GM12873 (cell line): ENCODE results near the gene VAV3.

Experiments
- TF ChIP-seq, protein P1 (sequence below): IDR thresholded peaks from 2 replicates; pipeline ENCODE4 v1.5.1; 2012; ENCODE audit warnings: low read depth, mild to moderate bottlenecking, moderate library complexity, low read length, control low read depth; ENCODE audit not compliant: insufficient read depth; ENCODE audit errors: missing control alignments

VAV3 gene

DNA sequence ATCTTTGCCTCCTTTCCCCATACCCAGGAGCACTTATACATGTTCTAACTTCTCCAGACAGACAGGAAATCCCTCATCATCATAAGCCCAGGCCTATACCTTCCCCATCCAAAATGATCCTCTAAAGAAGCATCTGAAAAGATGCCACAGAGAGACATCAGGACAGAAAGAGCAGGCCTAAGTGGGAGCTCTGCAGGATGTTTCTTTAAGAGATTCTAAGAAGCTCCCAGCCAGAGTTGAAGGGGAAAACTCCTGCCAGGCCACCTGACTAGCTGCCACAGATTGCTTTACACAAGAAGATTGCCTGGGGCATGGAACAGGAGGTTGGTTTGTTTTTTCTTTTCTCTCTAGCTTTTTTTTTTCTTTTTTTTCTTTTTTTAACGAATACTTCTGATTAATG lies 275.8 kb downstream of the VAV3 start:
- TF ChIP-seq, protein P1, sequence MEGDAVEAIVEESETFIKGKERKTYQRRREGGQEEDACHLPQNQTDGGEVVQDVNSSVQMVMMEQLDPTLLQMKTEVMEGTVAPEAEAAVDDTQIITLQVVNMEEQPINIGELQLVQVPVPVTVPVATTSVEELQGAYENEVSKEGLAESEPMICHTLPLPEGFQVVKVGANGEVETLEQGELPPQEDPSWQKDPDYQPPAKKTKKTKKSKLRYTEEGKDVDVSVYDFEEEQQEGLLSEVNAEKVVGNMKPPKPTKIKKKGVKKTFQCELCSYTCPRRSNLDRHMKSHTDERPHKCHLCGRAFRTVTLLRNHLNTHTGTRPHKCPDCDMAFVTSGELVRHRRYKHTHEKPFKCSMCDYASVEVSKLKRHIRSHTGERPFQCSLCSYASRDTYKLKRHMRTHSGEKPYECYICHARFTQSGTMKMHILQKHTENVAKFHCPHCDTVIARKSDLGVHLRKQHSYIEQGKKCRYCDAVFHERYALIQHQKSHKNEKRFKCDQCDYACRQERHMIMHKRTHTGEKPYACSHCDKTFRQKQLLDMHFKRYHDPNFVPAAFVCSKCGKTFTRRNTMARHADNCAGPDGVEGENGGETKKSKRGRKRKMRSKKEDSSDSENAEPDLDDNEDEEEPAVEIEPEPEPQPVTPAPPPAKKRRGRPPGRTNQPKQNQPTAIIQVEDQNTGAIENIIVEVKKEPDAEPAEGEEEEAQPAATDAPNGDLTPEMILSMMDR: no peak

DNA sequence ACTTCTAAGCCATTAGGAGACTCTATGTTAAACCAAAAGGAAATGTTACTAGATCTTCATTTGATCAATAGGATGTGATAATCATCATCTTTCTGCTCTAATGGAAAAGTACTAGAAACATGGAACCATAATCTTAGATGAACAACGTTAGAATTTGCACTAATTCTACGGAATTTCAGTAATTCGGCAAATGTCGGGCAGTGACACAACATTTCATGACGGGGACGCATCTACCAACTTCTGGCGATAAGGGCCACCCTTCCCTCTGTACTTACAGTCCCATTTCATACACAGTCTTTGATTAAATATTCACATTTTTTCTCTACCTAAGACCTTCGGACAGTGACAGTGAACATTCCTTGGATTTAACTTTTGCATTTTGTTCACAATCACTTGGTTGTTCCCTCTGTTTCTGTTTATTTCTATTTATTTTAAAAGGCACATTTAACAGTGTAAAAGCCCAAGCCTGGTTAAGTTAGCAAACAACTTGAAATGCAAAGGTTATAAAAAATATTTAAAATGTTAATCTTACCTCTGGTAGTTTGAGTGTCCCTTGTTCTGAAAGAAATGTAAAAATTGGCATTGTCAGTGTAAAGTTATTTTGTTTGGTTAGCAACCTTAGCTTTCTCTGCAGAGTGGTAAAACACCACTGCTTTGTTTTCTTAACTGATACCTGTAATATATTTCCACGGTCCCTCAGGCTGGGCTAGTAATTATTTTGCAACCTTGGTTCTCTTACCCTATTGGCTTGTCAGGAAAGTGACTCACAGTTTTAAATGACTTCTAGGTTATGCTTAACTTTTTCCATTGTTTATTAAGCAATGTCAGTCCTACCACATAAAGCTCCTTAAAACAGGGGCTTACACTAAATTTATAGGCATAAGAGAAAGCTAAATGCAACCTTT lies 276.9 kb downstream of the VAV3 start:
- TF ChIP-seq, protein P1: no peak

- TF ChIP-seq, protein P1: no peak
Observed at GRCh38 chr1:107683683-107684082, 281.3 kb downstream of the VAV3 start.

- TF ChIP-seq, protein P1: no peak
Observed at GRCh38 chr1:107683191-107683657, 281.8 kb downstream of the VAV3 start.

DNA sequence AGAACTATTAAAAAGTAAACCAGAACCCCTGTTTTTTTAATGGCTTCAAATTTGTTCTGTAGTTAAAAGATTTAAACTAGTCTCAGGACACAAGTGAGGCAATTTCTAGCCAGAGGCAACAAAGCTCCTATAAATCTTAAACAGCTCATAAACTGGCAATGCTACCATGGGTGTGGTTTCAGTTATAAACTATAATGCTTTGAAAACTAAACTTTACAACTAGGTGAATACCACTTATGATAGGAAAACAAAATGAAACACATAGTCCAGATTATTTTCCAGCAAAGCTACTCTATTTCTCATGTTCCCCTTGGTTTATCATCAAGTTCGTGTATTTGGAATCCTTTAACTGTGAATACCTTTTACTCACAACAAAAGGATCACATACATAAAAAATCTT lies 282.5 kb downstream of the VAV3 start:
- TF ChIP-seq, protein P1: no peak

- TF ChIP-seq, protein P1: no peak
Observed at GRCh38 chr1:107681001-107681479, 283.9 kb downstream of the VAV3 start.

DNA sequence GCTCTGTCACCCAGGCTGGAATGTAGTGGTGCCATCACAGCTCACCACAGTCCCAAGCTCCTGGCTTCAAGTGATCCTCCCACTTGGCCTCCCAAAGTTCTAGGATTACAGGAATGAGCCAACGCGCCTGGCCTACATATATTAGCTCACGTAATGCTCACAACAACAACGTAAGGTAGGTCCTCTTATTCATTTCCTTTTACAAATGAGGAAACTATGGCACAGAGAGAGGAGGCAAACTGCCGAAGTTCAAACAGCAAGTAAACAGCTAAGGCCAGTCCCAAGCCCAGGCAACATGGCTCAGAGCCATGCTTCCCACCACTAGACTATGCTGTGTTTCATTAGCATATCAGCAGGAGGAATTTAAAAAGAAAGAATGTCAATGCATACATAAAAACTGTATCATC lies 284.4 kb downstream of the VAV3 start:
- TF ChIP-seq, protein P1: no peak
